Measurements from ENCODE around the gene TCEA2. TPM values are rescaled to one million over a fixed set of nuclear protein-coding genes. Genes with fewer than 3 reads are reported as not detected.

The TCEA2 gene
- total and polyA plus RNA-seq, 9 of the 15 experiments (the other 6 are each of a cell fraction or from before 2014, with no cell fraction given) = 1.4 to 28.7 (median 5.4) TPM

- TF ChIP-seq CHD7 (IDR thresholded peaks at IDR 0.05; ENCODE audit: low read depth, low read length) = no peak
- TF ChIP-seq RCOR1 (IDR thresholded peaks at IDR 0.05; ENCODE audit: borderline replicate concordance in 1 of 2, low read depth in 2 of 2, low read length in 2 of 2) = 0 out of 4 replicates have a peak, but pooled peaks of 1 of the 2 experiments have one; percentile 12
- peak; percentile 74; the same call in 1 of the 2 replicates for TF ChIP-seq RB1 (IDR thresholded peaks at IDR 0.05; ENCODE audit: low read depth)
- peak in 2 of 3 experiments; percentile 31 to 39 for TF ChIP-seq YY1 (IDR thresholded peaks at IDR 0.05; ENCODE audit: borderline replicate concordance in 1 of 3, control insufficient read depth in 1 of 3, extremely low read depth in 1 of 3, insufficient read depth in 3 of 3, insufficient read length in 1 of 3, insufficient replicate concordance in 2 of 3, low read depth in 1 of 3, low read length in 2 of 3)
- TF ChIP-seq ILF3 (IDR thresholded peaks at IDR 0.05; ENCODE audit: borderline replicate concordance) = no peak
- TF ChIP-seq MED1 (CRISPR knock-in tag; IDR thresholded peaks at IDR 0.05; ENCODE audit: borderline replicate concordance) = no peak
- no peak for TF ChIP-seq NCOR1 (IDR thresholded peaks at IDR 0.05)
- TF ChIP-seq RHOXF2B (CRISPR knock-in tag; conservative IDR thresholded peaks at IDR 0.05) = 0 out of 2 replicates have a peak, but pooled peaks have one; percentile 31
- TF ChIP-seq ZNF398 (CRISPR knock-in tag; IDR thresholded peaks at IDR 0.05) = no peak
- no peak for TF ChIP-seq PREB (CRISPR knock-in tag; IDR thresholded peaks at IDR 0.05)
- no peak for TF ChIP-seq HMG20B (CRISPR knock-in tag; IDR thresholded peaks at IDR 0.05)
Observed at GRCh38 chr20:64083378-64083803, 20.4 kb downstream of the TCEA2 start (continued).
